A549 (cell line): ENCODE data around the gene IL1RAP. TPM values are rescaled to one million over a fixed set of nuclear protein-coding genes. Genes with fewer than 3 reads are reported as not detected.

Source experiments
- ATAC-seq, 2 experiments: fragments of 200-7000 bp in 1 of 2; fragments of >200 bp in 1 of 2; cut with Nextera tagmentation in 1 of 2; cut with Tn5 transposase in 1 of 2; 3 replicates each; pipeline versions ENCODE4 v1.8.0 to v1.9.1; 2018 to 2020; ENCODE audit warnings: mild to moderate bottlenecking in 1 of 2, moderate library complexity in 1 of 2
- CTCF ChIA-PET: fragments of 300-600 bp; sonication (Branson Sonifier 250); formaldehyde crosslinking; extraction: SDS; loops from one replicate; lab custom pipeline; 2021; ENCODE audit warnings: antibody characterized with exemption, inconsistent platforms; lab: Yijun Ruan, JAX
- POLR2A ChIA-PET: fragments of 350-600 bp; formaldehyde crosslinking; extraction: SDS; loops from one replicate; lab custom pipeline; 2021; ENCODE audit warnings: antibody characterized with exemption, inconsistent platforms; lab: Yijun Ruan, JAX
- DNase-seq, 2 experiments: peaks; one replicate each; pipeline versions ENCODE4 v3.0.0 to v3.0.0-alpha.2; 2011 to 2016; ENCODE audit warnings: low read depth in 1 of 2, low spot score in 1 of 2
- FAIRE-seq: peaks from 2 replicates; lab custom pipeline; 2011; peaks lifted over from hg19 to GRCh38; lab: Jason Lieb, UNC
- H3K27ac ChIP-seq, 2 experiments: fragments of >200 bp; sonication (Bioruptor Twin); formaldehyde crosslinking; 3 replicates each; pipeline ENCODE4 v1.5.1; 2016 to 2017
- H3K4me1 ChIP-seq: fragments of >200 bp; sonication (Bioruptor Twin); formaldehyde crosslinking; 3 replicates; pipeline ENCODE4 v1.6.1; 2016
- H3K4me2 ChIP-seq: fragments of >200 bp; sonication (Bioruptor Twin); formaldehyde crosslinking; 3 replicates; pipeline ENCODE4 v1.6.1; 2016
- H3K4me3 ChIP-seq: fragments of >200 bp; sonication (Bioruptor Twin); formaldehyde crosslinking; 3 replicates; pipeline ENCODE4 v1.5.1; 2016
- H3K9me3 ChIP-seq: fragments of >200 bp; sonication (Bioruptor Twin); formaldehyde crosslinking; 3 replicates; pipeline ENCODE4 v1.6.1; 2016
- BHLHE40 ChIP-seq: IDR thresholded peaks from 2 replicates; pipeline ENCODE4 v1.6.1; 2012; ENCODE audit warnings: low read depth, low read length, inconsistent platforms
- CBX2 ChIP-seq: fragments of 200-600 bp; sonication (generic); IDR thresholded peaks from 2 replicates; pipeline ENCODE4 v1.6.1; 2016; ENCODE audit warnings: low read depth, mild to moderate bottlenecking, borderline replicate concordance
- CBX8 ChIP-seq: fragments of 200-600 bp; sonication (generic); IDR thresholded peaks from 2 replicates; pipeline ENCODE4 v1.6.1; 2016
- CEBPB ChIP-seq, 2 experiments: fragments of >200 bp in 1 of 2; sonication (Bioruptor Twin) in 1 of 2; formaldehyde crosslinking in 1 of 2; IDR thresholded peaks; 2 replicates each; pipeline ENCODE4 v1.6.1; 2012 to 2016
- EHMT2 ChIP-seq: fragments of 200-600 bp; sonication (generic); IDR thresholded peaks from 2 replicates; pipeline ENCODE4 v1.6.1; 2016; ENCODE audit warnings: antibody characterized with exemption, low read depth, mild to moderate bottlenecking, moderate library complexity
- FOSB ChIP-seq: fragments of 250-450 bp; sonication (Bioruptor Pico); IDR thresholded peaks from 2 replicates; pipeline ENCODE4 v1.5.0; 2020; ENCODE audit warnings: mild to moderate bottlenecking, moderate library complexity
- HEYL ChIP-seq: fragments of 250-450 bp; sonication (Bioruptor Pico); IDR thresholded peaks from 2 replicates; pipeline ENCODE4 v1.8.0; 2021; ENCODE audit warnings: mild to moderate bottlenecking, moderate library complexity
- HMGXB4 ChIP-seq: fragments of 250-450 bp; sonication (Bioruptor Pico); IDR thresholded peaks from 2 replicates; pipeline ENCODE4 v1.5.0; 2021; ENCODE audit warnings: mild to moderate bottlenecking, moderate library complexity, borderline replicate concordance
- HOXB13 ChIP-seq: fragments of 250-450 bp; sonication (Bioruptor Pico); IDR thresholded peaks from 2 replicates; pipeline ENCODE4 v1.5.0; 2020; ENCODE audit warnings: low read depth, mild to moderate bottlenecking, moderate library complexity
- HOXB5 ChIP-seq: fragments of 250-450 bp; sonication (Bioruptor Pico); IDR thresholded peaks from 2 replicates; pipeline ENCODE4 v1.5.0; 2020; ENCODE audit warnings: mild to moderate bottlenecking, moderate library complexity
- JUN ChIP-seq, 2 experiments: fragments of >200 bp; sonication (Bioruptor Twin); formaldehyde crosslinking; IDR thresholded peaks; 2 replicates in 1 of 2; 3 replicates in 1 of 2; pipeline ENCODE4 v1.6.1; 2016 to 2017
- JUNB ChIP-seq: fragments of >200 bp; sonication (Bioruptor Twin); formaldehyde crosslinking; IDR thresholded peaks from 2 replicates; pipeline ENCODE4 v1.6.1; 2016
- KDM5A ChIP-seq: fragments of 200-600 bp; sonication (generic); IDR thresholded peaks from 2 replicates; pipeline ENCODE4 v1.6.1; 2016; ENCODE audit warnings: antibody characterized with exemption, mild to moderate bottlenecking
- NFE2L2 ChIP-seq: fragments of 150-350 bp; conservative IDR thresholded peaks from 2 replicates; pipeline ENCODE4 v1.6.1; 2014; ENCODE audit warnings: low read length
- NPAS2 ChIP-seq: fragments of 250-450 bp; sonication (Bioruptor Pico); IDR thresholded peaks from 2 replicates; pipeline ENCODE4 v1.8.0; 2022; ENCODE audit warnings: mild to moderate bottlenecking, moderate library complexity, borderline replicate concordance
- POLR2A ChIP-seq: IDR thresholded peaks from 2 replicates; pipeline ENCODE4 v1.6.1; 2012; ENCODE audit warnings: mild to moderate bottlenecking, low read length
- RAD21 ChIP-seq, 2 experiments: fragments of >200 bp in 1 of 2; sonication (Bioruptor Twin) in 1 of 2; formaldehyde crosslinking in 1 of 2; IDR thresholded peaks in 1 of 2; conservative IDR thresholded peaks in 1 of 2; 2 replicates in 1 of 2; 3 replicates in 1 of 2; pipeline ENCODE4 v1.6.1; 2012 to 2018; ENCODE audit warnings: inconsistent platforms in 1 of 2
- RFX5 ChIP-seq: fragments of 450-650 bp; IDR thresholded peaks from 2 replicates; pipeline ENCODE4 v1.7.1; 2014; ENCODE audit warnings: antibody characterized with exemption, mild to moderate bottlenecking, moderate library complexity
- RNF2 ChIP-seq: fragments of 200-600 bp; sonication (generic); IDR thresholded peaks from 2 replicates; pipeline ENCODE4 v1.6.1; 2016; ENCODE audit warnings: low read depth, mild to moderate bottlenecking, antibody characterized with exemption, moderate library complexity, borderline replicate concordance
- SMC3 ChIP-seq: fragments of >200 bp; sonication (Bioruptor Twin); formaldehyde crosslinking; IDR thresholded peaks from 3 replicates; pipeline ENCODE4 v1.6.1; 2018; ENCODE audit warnings: inconsistent platforms
- TFCP2L1 ChIP-seq: fragments of 250-450 bp; sonication (Bioruptor Pico); IDR thresholded peaks from 2 replicates; pipeline ENCODE4 v1.5.0; 2021; ENCODE audit warnings: mild to moderate bottlenecking
- ZC3H11A ChIP-seq: fragments of 450-650 bp; IDR thresholded peaks from 2 replicates; pipeline ENCODE4 v1.6.1; 2014; ENCODE audit warnings: antibody characterized with exemption, mild to moderate bottlenecking
- WGBS: methylation state at CpG from one replicate; pipeline ENCODE4 v1.1.6; 2017; ENCODE audit errors: missing lambda C conversion rate; 5-methylcytosine and 5-hydroxymethylcytosine counted together
- polyA plus RNA-seq, 4 experiments: library from polyadenylated mRNA; depleted of rRNA in 3 of 4; stranded (reverse); fragments of >200 nt; fragmentation: RNase III in 1 of 4; extraction: RNeasy Plus Mini Kit Qiagen cat#74134 plus additional on column Dnase treatment in 1 of 4; gene quantifications; 2 replicates in 3 of 4; 3 replicates in 1 of 4; pipeline ENCODE4 v1.2.3, GENCODE V29; 2011 to 2017
- TF ChIP-seq, protein P1 (sequence below): IDR thresholded peaks from 2 replicates; pipeline ENCODE4 v1.6.1; 2012
- TF ChIP-seq, protein P2 (sequence below): fragments of 150-350 bp; IDR thresholded peaks from 2 replicates; pipeline ENCODE4 v1.6.1; 2014; ENCODE audit warnings: low read depth, mild to moderate bottlenecking, low read length
- TF ChIP-seq, protein P3 (sequence below): fragments of >200 bp; sonication (Bioruptor Twin); formaldehyde crosslinking; IDR thresholded peaks from 2 replicates; pipeline ENCODE4 v1.6.1; 2016

The IL1RAP gene
- polyA plus RNA-seq, 2 of the 4 experiments (the other 2 are of a cell fraction) = 3.9 to 18.5 TPM

DNA sequence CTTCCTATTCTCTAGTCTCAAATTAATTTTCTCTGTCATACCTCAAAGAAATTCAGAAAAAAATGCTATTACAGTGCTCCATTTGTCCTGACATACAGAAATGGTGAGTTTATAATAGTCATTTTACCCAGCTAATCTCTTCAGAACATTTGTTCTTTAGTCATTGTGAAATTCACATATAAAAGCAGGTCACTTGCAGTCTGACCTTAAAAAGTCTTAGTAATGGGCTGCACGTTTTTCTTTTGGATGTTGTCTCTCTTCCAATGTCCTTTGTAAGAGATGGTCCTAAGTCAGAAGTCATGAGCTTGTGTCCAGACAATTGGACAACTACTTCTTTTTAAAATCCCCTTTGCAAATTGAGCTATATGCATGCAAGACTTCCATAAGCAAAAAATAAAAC lies 17.0 kb upstream of the IL1RAP start:
- H3K9me3 ChIP-seq = no peaks in the 10 kb centered on the region
- WGBS = 8% methylated on average over 1 of the region's 1 CpG
- TF ChIP-seq HMGXB4 (CRISPR knock-in tag) = no peak
- TF ChIP-seq, protein P1, sequence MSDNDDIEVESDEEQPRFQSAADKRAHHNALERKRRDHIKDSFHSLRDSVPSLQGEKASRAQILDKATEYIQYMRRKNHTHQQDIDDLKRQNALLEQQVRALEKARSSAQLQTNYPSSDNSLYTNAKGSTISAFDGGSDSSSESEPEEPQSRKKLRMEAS = no peak
- no peak overlapping the region for H3K4me3 ChIP-seq
- CTCF ChIA-PET = interaction anchor here (1.1 kb wide), 1 partner anchor 10 kb away, joined by 4 read pairs; no protein-coding TSS in a partner anchor
- no peak overlapping the region for H3K4me2 ChIP-seq
- no peaks in the 10 kb centered on the region for H3K4me1 ChIP-seq
- POLR2A ChIA-PET = no interaction called here
- FAIRE-seq (no peak), DNase-seq (no peak), ATAC-seq (no peak)
- no peak overlapping the region for H3K27ac ChIP-seq

GRCh38 chr3:190497811-190498210 lies 16.1 kb upstream of the IL1RAP start:
- H3K4me1 ChIP-seq = no peaks in the 10 kb centered on the region
- WGBS = 83% methylated on average over 3 of the region's 3 CpGs
- DNase-seq = no peak
- no peaks in the 10 kb centered on the region for H3K9me3 ChIP-seq
- H3K27ac ChIP-seq = no peak overlapping the region
- TF ChIP-seq CBX2 (no peak), JUNB (no peak)
- no peak overlapping the region for H3K4me2 ChIP-seq
- CTCF ChIA-PET = interaction anchor here (1.1 to 1.8 kb wide), 2 partner anchors 9 to 11 kb away, joined by 3 to 4 read pairs; no protein-coding TSS in a partner anchor
- FAIRE-seq = no peak
- no peak for ATAC-seq
- H3K4me3 ChIP-seq = no peak overlapping the region
- POLR2A ChIA-PET = no interaction called here

DNA sequence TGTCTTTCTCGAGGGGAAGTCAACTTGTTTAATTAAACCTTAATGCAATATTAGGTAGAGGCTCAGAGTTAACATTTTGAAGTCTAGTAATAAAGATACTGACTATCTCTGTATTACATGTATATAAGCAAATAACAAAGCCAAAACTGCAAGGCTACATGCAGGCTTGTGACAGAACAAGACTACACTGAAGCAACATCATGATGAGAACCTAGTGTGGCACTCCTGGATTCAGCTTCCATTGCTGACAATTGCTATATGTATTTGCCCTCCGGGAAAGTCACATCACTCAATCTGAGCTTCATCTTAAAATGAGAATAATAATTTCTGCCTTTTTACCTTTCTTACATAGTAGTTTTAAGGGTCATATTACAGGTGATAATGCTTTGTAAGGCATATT lies 15.6 kb upstream of the IL1RAP start:
- ChIA-PET CTCF (interaction anchor here (1.8 kb wide), 1 partner anchor 11 kb away, joined by 3 read pairs; no protein-coding TSS in a partner anchor), POLR2A (no interaction called here)
- ATAC-seq (no peak), FAIRE-seq (no peak), DNase-seq (no peak)
- no peaks in the 10 kb centered on the region for H3K9me3 ChIP-seq
- 72% methylated on average over 2 of the region's 2 CpGs for WGBS
- H3K4me1 ChIP-seq = no peaks in the 10 kb centered on the region
- H3K4me3 ChIP-seq = no peak overlapping the region
- no peak for TF ChIP-seq FOSB (CRISPR knock-in tag)
- TF ChIP-seq NPAS2 (CRISPR knock-in tag) = no peak
- no peak for TF ChIP-seq TFCP2L1
- H3K27ac ChIP-seq = no peak overlapping the region
- H3K4me2 ChIP-seq = no peak overlapping the region

DNA sequence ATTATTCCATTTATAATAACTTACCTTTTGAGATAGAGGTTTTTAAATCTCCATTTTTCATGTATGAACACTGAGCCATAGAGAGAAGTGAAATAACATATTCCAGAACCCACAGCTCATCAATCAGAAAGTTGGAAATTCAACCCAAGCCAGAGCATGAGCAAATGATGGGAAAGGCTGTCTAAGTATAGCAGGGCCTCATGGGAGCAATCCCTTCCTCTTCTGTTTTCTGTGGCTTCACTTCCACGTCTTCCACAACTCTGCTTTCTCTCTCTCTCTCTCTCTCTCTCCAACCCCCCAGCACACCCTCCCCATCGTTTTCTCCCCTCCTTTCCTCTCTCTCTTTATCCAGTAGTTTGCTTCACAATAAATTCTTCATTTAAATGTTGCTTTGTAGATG lies 14.8 kb upstream of the IL1RAP start:
- POLR2A ChIA-PET = interaction anchor here (1.0 kb wide), 1 partner anchor 15 kb away, joined by 3 read pairs; the partner anchor contains the start of gene IL1RAP
- DNase-seq = no peak
- CTCF ChIA-PET = interaction anchor here (1.0 to 1.8 kb wide), 2 partner anchors 12 to 20 kb away, joined by 3 read pairs; no protein-coding TSS in a partner anchor
- Histone ChIP-seq H3K4me1 (no peaks in the 10 kb centered on the region), H3K9me3 (no peaks in the 10 kb centered on the region), H3K4me3 (no peak overlapping the region), H3K27ac (no peak overlapping the region), H3K4me2 (no peak overlapping the region)
- FAIRE-seq = no peak
- TF ChIP-seq, protein P2, sequence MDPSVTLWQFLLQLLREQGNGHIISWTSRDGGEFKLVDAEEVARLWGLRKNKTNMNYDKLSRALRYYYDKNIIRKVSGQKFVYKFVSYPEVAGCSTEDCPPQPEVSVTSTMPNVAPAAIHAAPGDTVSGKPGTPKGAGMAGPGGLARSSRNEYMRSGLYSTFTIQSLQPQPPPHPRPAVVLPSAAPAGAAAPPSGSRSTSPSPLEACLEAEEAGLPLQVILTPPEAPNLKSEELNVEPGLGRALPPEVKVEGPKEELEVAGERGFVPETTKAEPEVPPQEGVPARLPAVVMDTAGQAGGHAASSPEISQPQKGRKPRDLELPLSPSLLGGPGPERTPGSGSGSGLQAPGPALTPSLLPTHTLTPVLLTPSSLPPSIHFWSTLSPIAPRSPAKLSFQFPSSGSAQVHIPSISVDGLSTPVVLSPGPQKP = no peak
- TF ChIP-seq KDM5A (no peak), HOXB5 (CRISPR knock-in tag) (no peak), EHMT2 (no peak), RFX5 (no peak), RNF2 (no peak), FOSB (CRISPR knock-in tag) (no peak), JUN (IDR thresholded peaks at IDR 0.05) (no peak), HOXB13 (no peak), NFE2L2 (no peak), CBX8 (no peak), HEYL (no peak), ZC3H11A (no peak), CBX2 (no peak), RAD21 (conservative IDR thresholded peaks at IDR 0.05 in 1 of 2, IDR thresholded peaks at IDR 0.05 in 1 of 2) (no peak), BHLHE40 (no peak), CEBPB (IDR thresholded peaks at IDR 0.05) (no peak), POLR2A (no peak), SMC3 (no peak)
- TF ChIP-seq, protein P3, sequence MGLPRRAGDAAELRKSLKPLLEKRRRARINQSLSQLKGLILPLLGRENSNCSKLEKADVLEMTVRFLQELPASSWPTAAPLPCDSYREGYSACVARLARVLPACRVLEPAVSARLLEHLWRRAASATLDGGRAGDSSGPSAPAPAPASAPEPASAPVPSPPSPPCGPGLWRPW = no peak
- ATAC-seq = no peak
- 53% methylated on average over 2 of the region's 2 CpGs for WGBS
